ENCODE measurements around the gene SWSAP1.

The SWSAP1 gene

GRCh38 chr19:11361771-11362731, 12.4 kb upstream of the SWSAP1 start:
- no peak for TF ChIP-seq CTCF (IDR thresholded peaks at IDR 0.05)

- no peak for TF ChIP-seq CTCF (IDR thresholded peaks at IDR 0.05)
These were observed 10.6 kb upstream of the SWSAP1 start for GRCh38 chr19:11363881-11364280.

- TF ChIP-seq CTCF (IDR thresholded peaks at IDR 0.05) = no peak
These were observed 10.1 kb upstream of the SWSAP1 start for GRCh38 chr19:11364296-11364904.

GRCh38 chr19:11364935-11365334, 9.5 kb upstream of the SWSAP1 start:
- no peak for TF ChIP-seq CTCF (IDR thresholded peaks at IDR 0.05)

- no peak for TF ChIP-seq CTCF (IDR thresholded peaks at IDR 0.05)
These were observed 8.8 kb upstream of the SWSAP1 start for GRCh38 chr19:11365557-11366117.

- TF ChIP-seq CTCF (IDR thresholded peaks at IDR 0.05) = no peak
These were observed 6.9 kb upstream of the SWSAP1 start for GRCh38 chr19:11367528-11367927.

GRCh38 chr19:11370744-11371143, 3.7 kb upstream of the SWSAP1 start:
- no peak for TF ChIP-seq CTCF (IDR thresholded peaks at IDR 0.05)
